ENCODE data around the gene C16orf74.

- TF ChIP-seq EZH2phosphoT487 (IDR thresholded peaks at IDR 0.05; ENCODE audit: insufficient read depth, low read depth) (no peak), EZH2 (IDR thresholded peaks at IDR 0.05; ENCODE audit: insufficient read depth, poor library complexity, severe bottlenecking) (no peak)
Measured at GRCh38 chr16:85724126-85724879, 26.6 kb downstream of the C16orf74 start.

All from GM23248 (cell line).